Neural progenitor cell (in vitro differentiated cells): ENCODE measurements around the gene RIC3. TPM values are rescaled to one million over a fixed set of nuclear protein-coding genes. Genes with fewer than 3 reads are reported as not detected.
A peak's percentile ranks its signal among the peaks of the same experiment; 100 is the strongest.

ENCODE experiments used
- DNase-seq: peaks from one replicate; pipeline ENCODE4 v3.0.0-alpha.2; 2016; ENCODE audit warnings: low spot score
- H2AFZ ChIP-seq: fragments of 200-600 bp; sonication (generic); replicated peaks from 2 replicates; pipeline ENCODE4 v1.6.1; 2016; ENCODE audit warnings: antibody characterized with exemption
- H3F3A ChIP-seq: fragments of 200-600 bp; sonication (generic); 2 replicates; pipeline ENCODE4 v1.6.1; 2016; ENCODE audit warnings: antibody characterized with exemption, low read depth
- H3K27ac ChIP-seq: fragments of 200-600 bp; sonication (generic); 2 replicates; pipeline ENCODE4 v1.5.1; 2016; ENCODE audit warnings: mild to moderate bottlenecking
- H3K27me3 ChIP-seq: fragments of 200-600 bp; sonication (generic); 2 replicates; pipeline ENCODE4 v1.6.1; 2016; ENCODE audit warnings: mild to moderate bottlenecking, moderate library complexity
- H3K36me3 ChIP-seq: fragments of 200-600 bp; sonication (generic); 2 replicates; pipeline ENCODE4 v1.5.1; 2016
- H3K4me1 ChIP-seq: fragments of 200-600 bp; sonication (generic); 2 replicates; pipeline ENCODE4 v1.6.1; 2016; ENCODE audit warnings: mixed run types
- H3K4me2 ChIP-seq: fragments of 200-600 bp; sonication (generic); 2 replicates; pipeline ENCODE4 v1.6.1; 2016
- H3K4me3 ChIP-seq: fragments of 200-600 bp; sonication (generic); 2 replicates; pipeline ENCODE4 v1.5.1; 2016
- H3K79me2 ChIP-seq: fragments of 200-600 bp; sonication (generic); 2 replicates; pipeline ENCODE4 v1.6.1; 2016; ENCODE audit warnings: low read depth
- H3K9ac ChIP-seq: fragments of 200-600 bp; sonication (generic); 2 replicates; pipeline ENCODE4 v1.6.1; 2016
- H3K9me3 ChIP-seq: fragments of 200-600 bp; sonication (generic); 2 replicates; pipeline ENCODE4 v1.5.1; 2016; ENCODE audit warnings: low read depth
- H4K20me1 ChIP-seq: fragments of 200-600 bp; sonication (generic); 2 replicates; pipeline ENCODE4 v1.6.1; 2016; ENCODE audit warnings: low read depth
- H3K27ac Mint-ChIP-seq: 3 replicates; pipeline ENCODE4 v1.8.0; 2021; ENCODE audit warnings: mixed read lengths
- H3K27me3 Mint-ChIP-seq: 2 replicates; pipeline ENCODE4 v1.8.0; 2022; ENCODE audit warnings: low read depth, mild to moderate bottlenecking, inconsistent platforms, moderate library complexity, mixed read lengths; ENCODE audit not compliant: insufficient read depth
- H3K36me3 Mint-ChIP-seq: 3 replicates; pipeline ENCODE4 v1.8.0; 2021; ENCODE audit warnings: mixed read lengths
- H3K4me1 Mint-ChIP-seq: 3 replicates; pipeline ENCODE4 v1.8.0; 2021; ENCODE audit warnings: mixed read lengths
- H3K4me3 Mint-ChIP-seq: 3 replicates; pipeline ENCODE4 v1.8.0; 2021; ENCODE audit warnings: mild to moderate bottlenecking, moderate library complexity, mixed read lengths
- H3K9me3 Mint-ChIP-seq: 3 replicates; pipeline ENCODE4 v1.8.0; 2020; ENCODE audit warnings: mixed read lengths
- CTCF ChIP-seq: fragments of 200-600 bp; sonication (generic); IDR thresholded peaks from 2 replicates; pipeline ENCODE4 v1.5.1; 2017; ENCODE audit warnings: antibody characterized with exemption, mild to moderate bottlenecking
- EZH2 ChIP-seq: fragments of 200-600 bp; sonication (generic); IDR thresholded peaks from 2 replicates; pipeline ENCODE4 v1.6.1; 2017; ENCODE audit warnings: antibody characterized with exemption, mild to moderate bottlenecking, moderate library complexity
- EZH2phosphoT487 ChIP-seq: fragments of 200-600 bp; sonication (generic); IDR thresholded peaks from 2 replicates; pipeline ENCODE4 v1.6.1; 2017; ENCODE audit warnings: antibody characterized with exemption
- total RNA-seq: library from RNA; depleted of rRNA; stranded (reverse); fragments of >200 nt; gene quantifications from 2 replicates; pipeline ENCODE4 v1.2.3, GENCODE V29; 2015; ENCODE audit warnings: low replicate concordance

RIC3 gene
- total RNA-seq, 1 donor from 2014 or later = 33.7 TPM

GRCh38 chr11:8094656-8095055 lies 74.2 kb downstream of the RIC3 start:
- no peak for DNase-seq

GRCh38 chr11:8093931-8094575 lies 74.8 kb downstream of the RIC3 start:
- H2AFZ ChIP-seq = no peak overlapping the region
- no peak overlapping the region for H3K4me2 ChIP-seq
- no peak overlapping the region for H3K27ac ChIP-seq
- H3K4me1 ChIP-seq = no peaks in the 10 kb centered on the region
- Mint-ChIP-seq H3K9me3 (no peaks in the 10 kb centered on the region), H3K27ac (no peak overlapping the region), H3K4me3 (no peak overlapping the region), H3K27me3 (peaks cover 10% of the 10 kb centered on the region), H3K4me1 (peaks cover 4% of the 10 kb centered on the region), H3K36me3 (peaks cover 9% of the 10 kb centered on the region)
- TF ChIP-seq CTCF (no peak), EZH2 (no peak), EZH2phosphoT487 (no peak)
- H3F3A ChIP-seq = no peaks in the 10 kb centered on the region
- peaks cover 8% of the 10 kb centered on the region for H4K20me1 ChIP-seq
- no peak overlapping the region for H3K4me3 ChIP-seq
- no peaks in the 10 kb centered on the region for H3K27me3 ChIP-seq
- no peaks in the 10 kb centered on the region for H3K79me2 ChIP-seq
- no peak for DNase-seq
- H3K9ac ChIP-seq = no peak overlapping the region
- H3K36me3 ChIP-seq = no peaks in the 10 kb centered on the region
- no peaks in the 10 kb centered on the region for H3K9me3 ChIP-seq

More at GRCh38 chr11:8094656-8095055, 74.2 kb downstream of the RIC3 start:
- no peak overlapping the region for H3K4me2 ChIP-seq
- H4K20me1 ChIP-seq = peaks cover 8% of the 10 kb centered on the region
- Mint-ChIP-seq H3K27ac (peak overlapping the region; percentile 37), H3K36me3 (peaks cover 13% of the 10 kb centered on the region), H3K9me3 (no peaks in the 10 kb centered on the region), H3K4me1 (peaks cover 4% of the 10 kb centered on the region), H3K4me3 (no peak overlapping the region), H3K27me3 (peaks cover 10% of the 10 kb centered on the region)
- no peak for TF ChIP-seq EZH2
- TF ChIP-seq EZH2phosphoT487 = no peak
- no peak for TF ChIP-seq CTCF
- H3K79me2 ChIP-seq = no peaks in the 10 kb centered on the region
- no peaks in the 10 kb centered on the region for H3K9me3 ChIP-seq
- H3K27me3 ChIP-seq = no peaks in the 10 kb centered on the region
- H2AFZ ChIP-seq = no peak overlapping the region
- no peaks in the 10 kb centered on the region for H3K4me1 ChIP-seq
- H3K9ac ChIP-seq = no peak overlapping the region
- no peak overlapping the region for H3K27ac ChIP-seq
- no peaks in the 10 kb centered on the region for H3K36me3 ChIP-seq
- H3F3A ChIP-seq = no peaks in the 10 kb centered on the region
- no peak overlapping the region for H3K4me3 ChIP-seq

GRCh38 chr11:8092587-8093424 lies 76.0 kb downstream of the RIC3 start:
- Histone ChIP-seq H3K36me3 (no peaks in the 10 kb centered on the region), H3K27ac (no peak overlapping the region), H3K27me3 (no peaks in the 10 kb centered on the region), H3K4me2 (no peak overlapping the region), H2AFZ (no peak overlapping the region), H3F3A (no peaks in the 10 kb centered on the region), H3K79me2 (peaks cover 3% of the 10 kb centered on the region), H3K4me1 (no peaks in the 10 kb centered on the region), H3K9me3 (no peaks in the 10 kb centered on the region), H3K9ac (no peak overlapping the region), H4K20me1 (peaks cover 10% of the 10 kb centered on the region), H3K4me3 (no peak overlapping the region)
- Mint-ChIP-seq H3K36me3 (peaks cover 9% of the 10 kb centered on the region), H3K27ac (no peak overlapping the region), H3K4me1 (peaks cover 4% of the 10 kb centered on the region), H3K27me3 (peaks cover 10% of the 10 kb centered on the region), H3K9me3 (no peaks in the 10 kb centered on the region), H3K4me3 (no peak overlapping the region)
- no peak for TF ChIP-seq EZH2phosphoT487
- no peak for TF ChIP-seq EZH2
- peak; percentile 69 for TF ChIP-seq CTCF
- DNase-seq = peak; percentile 77
